ENCODE data around the gene ADAP2.
A peak's percentile ranks its signal among the peaks of the same experiment; 100 is the strongest.
"Not testable (repeated sequence)": the region's sequence is repeated elsewhere in the genome, so short reads cannot be mapped to it uniquely, and the experiment has no call there.

ADAP2 gene

DNA sequence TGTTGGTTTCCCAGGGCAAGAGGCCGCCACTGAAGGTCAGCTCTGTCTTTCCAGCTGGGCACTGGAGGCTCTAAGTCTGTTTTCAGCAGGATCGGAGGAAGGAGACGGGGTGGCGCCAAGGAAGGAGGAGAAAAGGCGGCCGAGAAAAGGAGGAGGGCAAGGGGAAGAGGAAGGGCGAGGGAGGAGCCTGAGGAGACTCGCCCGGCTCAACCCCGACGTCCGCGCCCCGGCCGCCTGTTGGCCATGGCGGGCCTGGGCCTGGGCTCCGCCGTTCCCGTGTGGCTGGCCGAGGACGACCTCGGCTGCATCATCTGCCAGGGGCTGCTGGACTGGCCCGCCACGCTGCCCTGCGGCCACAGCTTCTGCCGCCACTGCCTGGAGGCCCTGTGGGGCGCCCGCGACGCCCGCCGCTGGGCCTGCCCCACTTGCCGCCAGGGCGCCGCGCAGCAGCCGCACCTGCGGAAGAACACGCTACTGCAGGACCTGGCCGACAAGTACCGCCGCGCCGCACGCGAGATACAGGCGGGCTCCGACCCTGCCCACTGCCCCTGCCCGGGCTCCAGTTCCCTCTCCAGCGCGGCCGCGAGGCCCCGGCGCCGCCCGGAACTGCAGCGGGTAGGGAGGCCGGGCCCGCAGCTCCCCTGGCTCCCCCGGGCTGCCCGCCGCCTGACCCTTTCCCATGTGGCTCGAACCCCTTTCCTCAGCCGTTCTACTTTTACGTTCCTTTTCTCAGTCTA, 49.3 kb downstream of the ADAP2 start, which contains the start of gene RNF135:
Gene RNF135, plus strand, starts transcription at position 209 of the 737 bp plus-strand sequence. Its CDS starts 35 bp downstream, at position 244.
- DNase-seq = peak; percentile 94

DNA sequence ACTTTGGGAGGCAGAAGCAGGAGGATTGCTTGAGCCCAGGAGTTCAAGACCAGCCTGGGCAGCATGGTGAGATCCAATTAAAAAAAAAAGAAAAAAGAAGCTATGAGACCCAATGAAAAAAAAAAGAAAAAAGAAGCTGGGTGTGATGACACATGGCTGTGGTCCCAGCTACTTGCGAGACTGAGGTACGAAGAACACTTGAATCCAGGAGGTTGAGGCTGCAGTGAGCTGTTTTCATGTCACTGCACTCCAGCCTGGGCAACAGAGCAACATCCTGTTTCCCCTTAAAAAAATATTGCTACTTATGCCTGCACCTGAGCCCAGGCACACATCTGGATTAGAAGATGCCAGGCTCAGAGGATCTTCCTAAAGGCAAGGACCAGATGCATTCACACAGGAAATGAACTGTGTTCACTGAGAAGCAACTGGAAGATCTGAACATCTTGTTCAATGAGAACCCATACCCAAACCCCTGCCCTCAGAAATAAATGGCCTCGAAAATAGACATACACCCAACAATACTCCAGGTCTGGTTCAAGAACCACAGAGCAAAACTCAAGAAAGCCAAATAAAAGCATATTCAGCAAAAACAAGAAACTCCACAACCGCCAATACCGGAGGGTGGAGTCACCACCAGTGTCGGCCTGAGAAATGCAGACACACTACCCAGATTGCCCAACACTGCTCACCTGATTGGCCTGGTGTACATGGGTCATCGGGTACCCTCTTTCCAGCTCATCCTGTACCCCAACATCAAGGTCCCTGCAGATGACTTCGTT, 53.5 kb downstream of the ADAP2 start:
- no peak for DNase-seq

- not testable (repeated sequence) for DNase-seq
Measured at GRCh38 chr17:30979919-30980318, 58.2 kb downstream of the ADAP2 start.

- no peak for DNase-seq
Measured at GRCh38 chr17:30981531-30982519, 60.1 kb downstream of the ADAP2 start.

DNA sequence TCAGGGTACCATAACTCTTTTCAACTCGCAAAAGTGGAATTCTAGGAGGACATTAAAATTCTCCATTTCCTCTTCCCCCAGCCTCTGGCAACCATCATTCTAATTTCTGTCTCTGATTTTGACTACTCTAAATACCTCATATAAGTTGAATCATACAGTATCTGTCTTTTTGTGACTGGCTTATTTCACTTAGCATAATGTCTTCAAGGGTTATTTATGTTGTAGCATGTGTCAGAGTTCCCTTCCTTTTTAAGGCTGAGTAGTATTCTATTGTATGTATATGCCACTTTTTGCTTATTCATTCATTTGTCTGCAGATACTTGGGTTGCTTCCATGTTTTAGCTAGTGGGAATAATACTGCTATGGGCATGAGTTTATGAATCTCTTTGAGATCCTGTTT, 61.1 kb downstream of the ADAP2 start:
- no peak for DNase-seq

- no peak for DNase-seq
Measured at GRCh38 chr17:30990458-30990857, 68.7 kb downstream of the ADAP2 start.

DNA sequence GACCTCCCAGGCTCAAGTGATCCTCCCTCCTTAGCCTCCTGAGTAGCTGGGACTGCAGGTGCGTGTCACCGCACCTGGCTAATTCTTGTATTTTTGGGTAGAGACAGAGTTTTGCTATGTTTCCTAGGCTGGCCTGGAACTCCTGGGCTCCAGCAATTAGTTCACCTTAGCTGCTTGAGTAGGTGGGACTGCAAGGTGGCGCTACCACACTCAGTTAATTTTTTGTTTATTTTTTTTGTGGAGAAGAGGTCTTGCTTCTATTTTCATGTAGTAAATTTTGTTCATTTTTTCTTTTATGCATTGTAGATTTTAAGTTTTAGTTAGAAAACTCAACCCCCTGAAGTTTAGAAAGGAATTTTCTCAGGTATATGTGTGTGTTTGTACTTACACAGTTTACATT, 70.8 kb downstream of the ADAP2 start:
- DNase-seq = no peak

DNA sequence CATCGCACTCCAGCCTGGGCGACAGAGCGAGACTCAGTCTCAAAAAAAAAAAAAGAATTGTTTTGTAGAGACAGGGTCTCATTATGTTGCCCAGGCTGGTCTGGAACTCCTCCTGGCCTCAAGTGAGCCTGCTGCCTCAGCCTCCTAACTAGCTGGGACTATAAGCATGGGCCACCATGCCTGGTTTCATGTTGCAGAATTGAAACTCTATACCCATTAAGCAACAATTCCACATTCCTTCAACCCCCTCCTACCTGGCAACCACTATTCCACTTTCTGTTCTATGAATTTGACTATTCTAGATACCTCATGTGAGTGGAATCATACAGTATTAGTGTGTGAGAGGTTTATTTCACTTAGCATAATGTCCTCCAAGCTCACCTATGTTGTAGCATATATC, 73.6 kb downstream of the ADAP2 start:
- DNase-seq = no peak

- no peak for DNase-seq
Measured at GRCh38 chr17:30996486-30996885, 74.7 kb downstream of the ADAP2 start.

DNA sequence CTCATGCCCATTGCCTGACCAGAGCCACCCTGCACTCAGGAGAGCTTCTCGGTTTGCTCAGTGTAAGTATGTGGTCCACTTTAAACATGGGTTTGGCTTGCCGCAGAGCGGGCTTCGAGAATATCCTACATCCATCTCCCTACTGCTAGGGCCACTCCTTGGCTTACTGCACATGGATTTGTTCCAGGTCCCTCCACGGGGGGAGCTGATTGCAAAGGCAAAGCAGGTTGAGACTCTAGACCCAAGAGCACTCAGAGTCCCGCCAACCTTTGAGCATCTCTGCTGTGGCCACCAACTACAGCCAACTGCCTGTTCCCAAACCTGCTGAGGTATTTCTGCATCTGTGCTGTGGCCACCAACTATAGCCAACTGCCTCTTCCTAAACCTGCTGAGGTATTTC, 75.5 kb downstream of the ADAP2 start:
- DNase-seq = no peak

DNA sequence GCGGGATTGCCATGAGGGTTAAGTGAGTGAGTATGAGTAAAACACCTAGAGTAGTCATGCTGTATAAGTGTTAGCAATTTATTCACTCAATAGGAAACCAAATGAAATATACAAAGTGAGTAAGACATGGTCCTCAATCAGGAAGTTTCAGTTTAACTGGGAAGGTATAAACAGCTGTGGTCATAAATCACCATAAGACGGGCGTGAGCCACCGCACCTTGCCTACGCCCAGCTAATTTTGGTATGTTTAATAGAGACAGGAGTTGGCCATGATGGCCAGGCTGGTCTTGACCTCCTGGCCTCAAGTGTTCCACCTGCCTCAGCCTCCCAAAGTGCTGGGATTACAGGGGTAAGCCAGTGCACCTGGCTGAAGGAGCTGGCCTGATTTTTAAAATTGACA, 76.1 kb downstream of the ADAP2 start:
- DNase-seq = no peak

DNA sequence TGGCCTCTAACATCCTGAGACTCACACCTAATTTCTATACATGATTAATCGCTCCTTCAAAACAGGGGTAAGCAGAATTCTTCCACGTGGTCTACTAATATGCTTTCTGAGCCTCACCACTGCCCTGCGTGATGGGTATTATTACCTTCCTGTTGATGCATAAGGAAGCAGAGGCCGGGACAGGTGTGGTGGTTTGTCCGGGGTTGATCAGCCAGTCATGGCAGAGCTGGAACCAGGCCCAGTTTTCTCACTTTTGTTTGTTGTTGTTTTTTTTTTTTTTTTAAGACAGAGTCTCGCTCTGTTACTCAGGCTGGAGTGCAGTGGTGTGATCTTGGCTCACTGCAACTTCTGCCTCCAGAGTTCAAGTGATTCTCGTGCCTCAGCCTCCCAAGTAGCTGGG, 80.3 kb downstream of the ADAP2 start:
- DNase-seq = no peak

DNA sequence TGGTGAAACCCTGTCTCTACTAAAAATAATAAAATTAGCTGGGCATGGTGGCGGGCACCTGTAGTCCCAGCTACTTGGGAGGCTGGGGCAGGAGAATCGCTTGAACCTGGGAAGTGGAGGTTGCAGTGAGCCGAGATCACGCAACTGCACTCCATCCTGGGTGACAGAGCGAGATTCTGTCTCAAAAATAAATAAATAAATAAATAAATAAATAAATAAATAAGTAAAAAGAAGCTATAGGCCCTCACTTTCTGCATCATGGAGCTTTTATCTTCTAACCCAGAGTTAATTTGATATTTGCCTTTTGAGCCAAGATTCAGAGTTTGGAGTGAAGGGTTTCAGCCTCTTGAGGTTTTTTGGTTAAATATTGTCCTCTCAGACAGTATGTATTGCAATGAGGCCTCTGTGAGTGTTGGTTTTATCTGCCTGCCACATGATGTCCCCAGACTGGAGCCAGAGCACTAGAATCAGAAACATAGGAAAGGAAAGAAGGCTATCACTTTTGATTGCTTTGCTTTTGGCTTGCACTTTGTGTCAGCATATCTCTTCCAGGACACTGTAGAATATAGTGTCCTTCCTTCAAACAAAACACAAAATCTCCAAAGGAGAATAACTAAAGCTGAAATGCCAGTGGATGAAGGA, 81.6 kb downstream of the ADAP2 start:
- DNase-seq = no peak

DNA sequence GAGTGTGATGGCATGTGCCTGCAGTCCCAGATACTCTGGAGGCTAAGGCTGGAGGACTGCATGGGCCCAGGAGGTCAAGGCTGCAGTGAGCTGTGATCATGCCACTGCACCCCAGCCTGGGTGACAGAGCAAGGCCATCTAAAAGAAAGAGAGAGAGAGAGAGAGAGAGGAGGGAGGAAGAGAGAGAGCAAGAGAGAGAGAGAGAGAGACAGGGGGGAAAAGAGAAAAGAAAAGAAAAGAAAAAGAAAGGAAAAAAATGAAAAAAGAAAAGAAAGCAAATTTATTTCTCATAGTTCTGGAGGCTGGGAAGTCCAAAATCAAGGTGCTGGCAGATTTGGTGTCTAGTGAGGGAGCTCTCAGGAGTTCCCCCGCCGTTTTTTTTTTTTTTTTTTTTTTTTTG, 82.4 kb downstream of the ADAP2 start:
- DNase-seq = no peak

DNA sequence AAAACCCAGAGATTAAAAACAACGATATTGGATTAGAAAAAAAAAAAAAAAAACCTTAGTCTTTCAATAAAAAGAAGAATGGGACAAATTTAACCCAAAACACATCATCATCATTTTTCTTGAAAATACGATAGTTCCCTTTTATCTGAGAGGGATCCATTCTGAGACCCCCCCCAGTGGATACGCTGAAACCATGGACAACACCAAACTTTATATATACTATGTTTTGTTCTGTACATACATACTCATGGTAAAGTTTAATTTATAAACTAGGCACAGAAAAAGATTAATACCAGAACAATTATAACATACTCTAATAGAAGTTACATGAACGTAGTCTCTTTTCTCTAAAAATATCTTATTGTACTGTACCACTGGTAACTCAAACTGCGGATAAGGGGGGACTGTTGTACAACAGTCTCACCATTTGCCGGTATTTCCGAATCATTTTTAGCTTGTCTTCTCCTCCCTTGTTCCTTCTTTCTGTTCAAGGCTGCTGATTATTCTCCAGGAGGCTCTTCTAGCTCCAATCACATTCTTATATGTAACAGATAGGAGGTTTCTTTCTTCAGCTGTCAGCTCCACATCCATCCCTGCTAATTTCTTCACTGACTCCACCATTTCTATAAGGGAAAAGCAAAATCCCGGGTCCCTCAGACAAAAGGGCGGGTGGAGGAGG, 86.1 kb downstream of the ADAP2 start:
- peak; percentile 86 for DNase-seq

- peak; percentile 86 for DNase-seq
Measured at GRCh38 chr17:31008374-31009041, 86.8 kb downstream of the ADAP2 start.
